Ovary (tissue), 9 donors: Measurements from ENCODE around the gene SV2B. TPM values are rescaled to one million over a fixed set of nuclear protein-coding genes. Genes with fewer than 3 reads are reported as not detected.
"Not testable (repeated sequence)": the region's sequence is repeated elsewhere in the genome, so short reads cannot be mapped to it uniquely, and the experiment has no call there.

ENCODE experiments used
- DNase-seq, 5 donors: peaks; one replicate each; pipeline ENCODE4 v3.0.0-alpha.2; 2019 to 2020
- H3K27ac ChIP-seq, 2 donors: fragments of 200-600 bp; one replicate each; pipeline versions ENCODE4 v1.5.1 to v1.8.0; 2019 to 2022
- H3K27me3 ChIP-seq: fragments of 200-600 bp; one replicate; pipeline ENCODE4 v1.8.0; 2022
- H3K36me3 ChIP-seq: fragments of 200-600 bp; sonication (generic); one replicate; pipeline ENCODE4 v1.5.1; 2019
- H3K4me1 ChIP-seq: one replicate; pipeline ENCODE4 v1.8.1; 2013; ENCODE audit warnings: mild to moderate bottlenecking, moderate library complexity; ENCODE audit not compliant: insufficient read depth
- H3K4me3 ChIP-seq: fragments of 200-600 bp; sonication (generic); one replicate; pipeline ENCODE4 v1.5.1; 2017
- H3K9me3 ChIP-seq, 2 donors: fragments of 200-600 bp in 1 of 2; sonication (generic) in 1 of 2; one replicate each; pipeline versions ENCODE4 v1.5.1 to v1.8.1; 2013 to 2019; ENCODE audit warnings: mild to moderate bottlenecking in 1 of 2, moderate library complexity in 1 of 2
- CTCF ChIP-seq, 3 donors: fragments of 450-650 bp in 2 of 3; fragments of 200-600 bp in 1 of 3; IDR thresholded peaks; one replicate each; pipeline versions ENCODE4 v1.5.1 to v1.8.0; 2016 to 2022; ENCODE audit warnings: antibody characterized with exemption in 3 of 3, mild to moderate bottlenecking in 1 of 3
- EP300 ChIP-seq: sonication (generic); formaldehyde crosslinking; IDR thresholded peaks from one replicate; pipeline ENCODE4 v1.6.1; 2017; ENCODE audit warnings: antibody characterized with exemption
- POLR2A ChIP-seq: fragments of 450-650 bp; IDR thresholded peaks from one replicate; pipeline ENCODE4 v1.6.1; 2017; ENCODE audit warnings: antibody characterized with exemption, mild to moderate bottlenecking, moderate library complexity
- WGBS, 3 donors: extraction: QIAGEN DNeasy Blood & Tissue Kit in 1 of 3; methylation state at CpG; one replicate each; pipeline versions ENCODE4 v1.1.5 to v1.1.7; 2013 to 2017; 5-methylcytosine and 5-hydroxymethylcytosine counted together
- intact Hi-C, 4 donors: fragments of 100-400 bp; cut with DNase I; formaldehyde crosslinking; loops; one replicate each; pipeline versions ENCODE4 v1.11.0 to v1.15.1; 2022 to 2023
- polyA plus RNA-seq, 2 donors: library from polyadenylated mRNA; stranded (reverse); fragments of 200-250 nt in 1 of 2; fragments of 350-450 nt in 1 of 2; fragmentation: Illumina TruSeq in 1 of 2; extraction: RNeasy Lipid Tissue Mini Kit (QIAGEN cat#74804) in 1 of 2; gene quantifications; one replicate each; pipeline ENCODE4 v1.2.3, GENCODE V29; 2013 to 2014
- total RNA-seq, 7 donors: library from RNA; depleted of rRNA in 2 of 7; stranded (reverse); fragments of >200 nt in 2 of 7; fragmentation: NEBNext Ultra II Directional in 3 of 7; extraction: Animal tissue kit (Norgen Biotek cat#: 25700) in 3 of 7; gene quantifications; one replicate each; pipeline versions ENCODE4 v1.1.0 to v1.2.4, GENCODE V29; 2016 to 2023
- donor health status: DM: no; HTN: no; CAD: no; lungs with moderate emphysema.
- donor health status: DM: no; HTN: no; CAD: no.
- donor health status: Bipolar disorder and iron deficiency.
- donor health status: DM: yes; HTN: yes; CAD: no.
- donor health status: DM: no; HTN: no; CAD: no.
- donor health status: DM: yes; HTN: yes; CAD: no.

The SV2B gene
- total and polyA plus RNA-seq, 9 donors, result 0.10 to 1.3 (median 0.22) TPM; not detected in 1

GRCh38 chr15:91342097-91342496 lies 242.0 kb downstream of the SV2B start:
- TF ChIP-seq EP300 (no peak), CTCF (IDR thresholded peaks at IDR 0.05) (no peak), POLR2A (no peak)
- DNase-seq, result no peak
- 55 to 58% (median 57%) methylated on average over 7 of the region's 7 CpGs for WGBS, 3 donors
- Histone ChIP-seq H3K27me3 (no peaks in the 10 kb centered on the region), H3K27ac (no peak overlapping the region), H3K4me3 (no peak overlapping the region), H3K4me1 (no peaks in the 10 kb centered on the region), H3K36me3 (no peaks in the 10 kb centered on the region), H3K9me3 (no peaks in the 10 kb centered on the region)
- intact Hi-C loops, result no loop called here

- H3K27me3 ChIP-seq, H3K9me3 ChIP-seq, H3K4me3 ChIP-seq, H3K27ac ChIP-seq, H3K36me3 ChIP-seq, DNase-seq, H3K4me1 ChIP-seq, intact Hi-C loops: not testable (repeated sequence)
- 76 to 89% (median 89%) methylated on average over 3 of the region's 3 CpGs for WGBS, 3 donors
Observed at GRCh38 chr15:91344912-91345311, 244.9 kb downstream of the SV2B start.

GRCh38 chr15:91345736-91346135 lies 245.7 kb downstream of the SV2B start:
- no peak overlapping the region for H3K27ac ChIP-seq
- H3K9me3 ChIP-seq, result no peaks in the 10 kb centered on the region
- 67 to 75% (median 70%) methylated on average over 5 of the region's 5 CpGs for WGBS, 3 donors
- intact Hi-C loops, result no loop called here
- TF ChIP-seq POLR2A (no peak), EP300 (no peak), CTCF (IDR thresholded peaks at IDR 0.05) (no peak)
- no peak overlapping the region for H3K4me3 ChIP-seq
- H3K36me3 ChIP-seq, result no peaks in the 10 kb centered on the region
- DNase-seq, result no peak
- H3K27me3 ChIP-seq, result no peaks in the 10 kb centered on the region
- no peaks in the 10 kb centered on the region for H3K4me1 ChIP-seq

GRCh38 chr15:91346259-91346658 lies 246.2 kb downstream of the SV2B start:
- H3K27ac ChIP-seq, result no peak overlapping the region
- no peak for DNase-seq
- H3K36me3 ChIP-seq, result no peaks in the 10 kb centered on the region
- WGBS, 3 donors, result 57 to 68% (median 59%) methylated on average over 2 of the region's 2 CpGs
- no peaks in the 10 kb centered on the region for H3K9me3 ChIP-seq
- no peaks in the 10 kb centered on the region for H3K27me3 ChIP-seq
- H3K4me3 ChIP-seq, result no peak overlapping the region
- TF ChIP-seq POLR2A, result no peak
- TF ChIP-seq EP300, result no peak
- TF ChIP-seq CTCF (IDR thresholded peaks at IDR 0.05), result no peak
- intact Hi-C loops, result no loop called here
- H3K4me1 ChIP-seq, result no peaks in the 10 kb centered on the region

- Histone ChIP-seq H3K9me3 (no peaks in the 10 kb centered on the region), H3K36me3 (no peaks in the 10 kb centered on the region), H3K4me3 (no peak overlapping the region), H3K27ac (no peak overlapping the region), H3K4me1 (no peaks in the 10 kb centered on the region), H3K27me3 (no peaks in the 10 kb centered on the region)
- WGBS, 3 donors, result 42 to 58% (median 51%) methylated on average over 3 of the region's 3 CpGs
- no peak for TF ChIP-seq POLR2A
- TF ChIP-seq EP300, result no peak
- TF ChIP-seq CTCF (IDR thresholded peaks at IDR 0.05), result no peak
- DNase-seq, result no peak
- intact Hi-C loops, result no loop called here
Observed at GRCh38 chr15:91348752-91349500, 248.9 kb downstream of the SV2B start.
